HG02938 (cell line): Measurements from ENCODE around the gene SLC43A1.
A peak's percentile ranks its signal among the peaks of the same experiment; 100 is the strongest.

Experiments
- ATAC-seq: cut with Tn5 transposase; IDR thresholded peaks from one replicate; pipeline ENCODE4 v1.9.1; 2021; ENCODE audit warnings: mild to moderate bottlenecking, moderate library complexity; ENCODE audit not compliant: unreplicated experiment

SLC43A1 gene

GRCh38 chr11:57499413-57499982 is 16.0 kb downstream of the SLC43A1 start:
- no peak for ATAC-seq

GRCh38 chr11:57498540-57498939 is 17.0 kb downstream of the SLC43A1 start:
- no peak for ATAC-seq

GRCh38 chr11:57497303-57498247 is 17.9 kb downstream of the SLC43A1 start:
- no peak for ATAC-seq

GRCh38 chr11:57496109-57496820 is 19.2 kb downstream of the SLC43A1 start:
- ATAC-seq = no peak

GRCh38 chr11:57493507-57494503 is 21.7 kb downstream of the SLC43A1 start:
- no peak for ATAC-seq

- no peak for ATAC-seq
These were observed 24.0 kb downstream of the SLC43A1 start for GRCh38 chr11:57491371-57492061.

GRCh38 chr11:57490456-57491248 is 24.9 kb downstream of the SLC43A1 start:
- ATAC-seq = no peak

- ATAC-seq = no peak
These were observed 27.4 kb downstream of the SLC43A1 start for GRCh38 chr11:57487920-57488659.

GRCh38 chr11:57487021-57487778 is 28.3 kb downstream of the SLC43A1 start:
- ATAC-seq = no peak

GRCh38 chr11:57485217-57485990 is 30.1 kb downstream of the SLC43A1 start:
- ATAC-seq = no peak

- peak; percentile 58 for ATAC-seq
These were observed 31.3 kb downstream of the SLC43A1 start for GRCh38 chr11:57484141-57484710.

GRCh38 chr11:57483562-57483918 is 32.0 kb downstream of the SLC43A1 start:
- ATAC-seq = no peak

GRCh38 chr11:57482782-57483561 is 32.5 kb downstream of the SLC43A1 start:
- no peak for ATAC-seq

- no peak for ATAC-seq
These were observed 33.4 kb downstream of the SLC43A1 start for GRCh38 chr11:57481915-57482781.

GRCh38 chr11:57481315-57481714 is 34.2 kb downstream of the SLC43A1 start:
- no peak for ATAC-seq
